Measurements from ENCODE around the gene MEFV. TPM values are rescaled to one million over a fixed set of nuclear protein-coding genes. Genes with fewer than 3 reads are reported as not detected.

MEFV gene
- total and polyA plus RNA-seq, 2 of the 13 experiments (the other 11 are each of a cell fraction or from before 2014, with no cell fraction given) = 0.22 TPM; not detected in 1

GRCh38 chr16:3282103-3282729 is 25.8 kb upstream of the MEFV start (continued):
- TF ChIP-seq AGO1 (IDR thresholded peaks at IDR 0.05; ENCODE audit: low read depth, low read length, poor library complexity, severe bottlenecking) (no peak), AHR (CRISPR knock-in tag; IDR thresholded peaks at IDR 0.05) (no peak), SP5 (CRISPR knock-in tag; IDR thresholded peaks at IDR 0.05; ENCODE audit: borderline replicate concordance, low read depth) (no peak), ZC3H13 (CRISPR knock-in tag; IDR thresholded peaks at IDR 0.05) (no peak), EZH2 (conservative IDR thresholded peaks at IDR 0.05; ENCODE audit: low read depth, low read length) (no peak), GATA4 (IDR thresholded peaks at IDR 0.05; ENCODE audit: borderline replicate concordance, low read depth) (no peak), ZBTB21 (CRISPR knock-in tag; IDR thresholded peaks at IDR 0.05) (peak; percentile 50; the same call in 1 of the 2 replicates), NONO (IDR thresholded peaks at IDR 0.05) (no peak), NONO (CRISPR knock-in tag; conservative IDR thresholded peaks at IDR 0.05) (no peak), IKZF1 (IDR thresholded peaks at IDR 0.05) (no peak), SNAI1 (CRISPR knock-in tag; IDR thresholded peaks at IDR 0.05; ENCODE audit: borderline replicate concordance) (no peak), ZBTB25 (CRISPR knock-in tag; IDR thresholded peaks at IDR 0.05) (no peak), ZNF20 (CRISPR knock-in tag; IDR thresholded peaks at IDR 0.05) (no peak), PRMT3 (CRISPR knock-in tag; IDR thresholded peaks at IDR 0.05; ENCODE audit: borderline replicate concordance, low read depth) (0 out of 2 replicates have a peak, but pooled peaks have one; percentile 59), ZNF101 (CRISPR knock-in tag; IDR thresholded peaks at IDR 0.05; ENCODE audit: borderline replicate concordance, low read depth) (no peak), ZNF567 (CRISPR knock-in tag; IDR thresholded peaks at IDR 0.05; ENCODE audit: borderline replicate concordance) (no peak; the same call in 1 of the 2 replicates), ZNF670 (CRISPR knock-in tag; IDR thresholded peaks at IDR 0.05; ENCODE audit: borderline replicate concordance) (no peak), ZNF121 (CRISPR knock-in tag; IDR thresholded peaks at IDR 0.05) (no peak), ZBTB44 (CRISPR knock-in tag; IDR thresholded peaks at IDR 0.05) (no peak), ZNF569 (CRISPR knock-in tag; IDR thresholded peaks at IDR 0.05; ENCODE audit: borderline replicate concordance) (no peak), ZNF557 (CRISPR knock-in tag; IDR thresholded peaks at IDR 0.05) (no peak), ZNF263 (CRISPR knock-in tag; IDR thresholded peaks at IDR 0.05) (no peak), RBM22 (optimal IDR thresholded peaks at IDR 0.05; ENCODE audit: low read length) (no peak), ZNF629 (CRISPR knock-in tag; conservative IDR thresholded peaks at IDR 0.05) (no peak; the same call in 1 of the 2 replicates), HES4 (CRISPR knock-in tag; IDR thresholded peaks at IDR 0.05; ENCODE audit: borderline replicate concordance) (no peak), HCFC1 (IDR thresholded peaks at IDR 0.05; ENCODE audit: low read depth, low read length) (no peak), ZNF558 (CRISPR knock-in tag; IDR thresholded peaks at IDR 0.05; ENCODE audit: borderline replicate concordance) (peak; percentile 67; the same call in 1 of the 2 replicates)
- TF ChIP-seq, protein P1, sequence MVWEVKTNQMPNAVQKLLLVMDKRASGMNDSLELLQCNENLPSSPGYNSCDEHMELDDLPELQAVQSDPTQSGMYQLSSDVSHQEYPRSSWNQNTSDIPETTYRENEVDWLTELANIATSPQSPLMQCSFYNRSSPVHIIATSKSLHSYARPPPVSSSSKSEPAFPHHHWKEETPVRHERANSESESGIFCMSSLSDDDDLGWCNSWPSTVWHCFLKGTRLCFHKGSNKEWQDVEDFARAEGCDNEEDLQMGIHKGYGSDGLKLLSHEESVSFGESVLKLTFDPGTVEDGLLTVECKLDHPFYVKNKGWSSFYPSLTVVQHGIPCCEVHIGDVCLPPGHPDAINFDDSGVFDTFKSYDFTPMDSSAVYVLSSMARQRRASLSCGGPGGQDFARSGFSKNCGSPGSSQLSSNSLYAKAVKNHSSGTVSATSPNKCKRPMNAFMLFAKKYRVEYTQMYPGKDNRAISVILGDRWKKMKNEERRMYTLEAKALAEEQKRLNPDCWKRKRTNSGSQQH (CRISPR knock-in tag; IDR thresholded peaks at IDR 0.05; ENCODE audit: low read depth) = 0 out of 2 replicates have a peak, but pooled peaks have one; percentile 13
